GM19043 (cell line): ENCODE measurements around the gene CASQ1.

ENCODE experiments used
- ATAC-seq: cut with Tn5 transposase; IDR thresholded peaks from one replicate; pipeline ENCODE4 v1.9.1; 2021; ENCODE audit warnings: low read depth; ENCODE audit not compliant: unreplicated experiment

CASQ1 gene

GRCh38 chr1:160224606-160225005 lies 34.2 kb downstream of the CASQ1 start:
- no peak for ATAC-seq

GRCh38 chr1:160225345-160225744 lies 35.0 kb downstream of the CASQ1 start:
- no peak for ATAC-seq

DNA sequence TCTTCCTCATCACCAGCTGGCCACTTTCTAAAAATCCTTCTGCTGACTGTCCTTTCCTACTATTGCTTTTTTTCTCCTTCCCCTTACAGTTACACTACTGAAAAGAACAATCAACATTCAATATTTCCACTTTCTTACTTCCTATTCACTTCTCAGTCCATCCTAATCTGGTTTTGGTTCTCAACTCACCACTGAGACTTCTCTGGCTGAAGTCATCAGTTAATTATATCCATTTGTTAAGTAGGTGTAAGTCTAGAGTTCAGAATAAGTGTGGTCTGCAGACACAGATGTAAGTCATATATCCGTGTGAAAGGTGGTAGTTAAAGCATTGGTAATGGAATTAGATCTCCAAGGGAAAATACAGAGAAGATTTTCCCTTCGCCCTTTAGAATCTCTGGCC lies 36.2 kb downstream of the CASQ1 start:
- ATAC-seq = no peak

DNA sequence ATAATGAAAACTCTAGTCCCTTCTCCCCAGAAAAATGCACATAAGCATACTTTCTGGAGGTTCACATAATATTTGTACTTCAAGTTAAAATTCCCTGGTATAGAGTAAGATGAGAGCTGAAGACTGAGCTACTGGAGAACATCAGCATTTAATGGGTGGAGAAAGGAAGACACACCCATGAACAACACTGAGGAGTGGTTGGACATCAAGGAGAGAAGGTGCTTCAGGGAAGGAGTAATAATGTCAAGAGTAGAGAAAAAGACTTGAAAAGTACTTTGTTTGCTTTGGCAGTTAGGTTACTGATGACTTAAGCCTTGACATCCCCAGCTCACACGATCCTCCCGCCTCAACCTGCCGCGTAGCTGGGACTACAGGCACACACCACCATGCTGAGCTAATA lies 36.7 kb downstream of the CASQ1 start:
- no peak for ATAC-seq

DNA sequence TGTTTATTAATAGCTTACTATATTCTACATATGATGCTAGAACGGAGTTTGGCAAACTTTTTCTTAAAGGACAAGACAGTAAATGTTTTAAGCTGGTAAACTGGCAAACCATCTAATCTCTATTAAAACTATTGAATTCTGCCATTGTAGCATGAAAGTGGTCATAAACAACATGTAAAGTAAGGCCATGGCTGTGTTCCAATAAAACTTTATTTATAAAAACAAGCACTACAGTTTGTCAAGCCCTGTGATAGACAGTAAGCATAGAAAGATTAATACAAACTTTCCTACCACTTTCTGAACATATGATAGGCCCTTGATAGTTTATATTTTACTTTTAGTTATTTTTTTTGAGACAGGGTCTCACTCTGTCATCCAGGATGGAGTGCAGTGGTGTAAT lies 37.2 kb downstream of the CASQ1 start:
- ATAC-seq = no peak

DNA sequence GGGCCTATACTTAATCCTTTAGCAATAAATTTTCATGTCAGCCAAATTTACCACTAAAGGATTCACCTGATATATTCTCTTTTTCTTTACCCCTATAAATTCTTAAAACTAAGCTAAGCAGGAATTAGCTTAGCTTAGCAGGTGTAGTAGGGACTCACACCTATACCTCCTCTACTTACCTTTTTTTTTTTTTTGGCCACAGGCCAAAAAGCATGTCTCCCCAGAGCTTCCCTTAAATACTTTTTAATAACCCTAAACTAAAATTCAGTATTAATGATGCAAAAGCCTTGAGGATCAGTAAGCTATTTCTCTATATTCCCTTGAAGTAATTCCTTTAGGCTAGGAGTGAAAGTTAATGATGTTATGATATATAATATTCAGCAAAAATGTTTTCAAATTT lies 38.1 kb downstream of the CASQ1 start:
- no peak for ATAC-seq

GRCh38 chr1:160232911-160233310 lies 42.5 kb downstream of the CASQ1 start:
- ATAC-seq = no peak

- no peak for ATAC-seq
Measured at GRCh38 chr1:160236806-160237205, 46.4 kb downstream of the CASQ1 start.

DNA sequence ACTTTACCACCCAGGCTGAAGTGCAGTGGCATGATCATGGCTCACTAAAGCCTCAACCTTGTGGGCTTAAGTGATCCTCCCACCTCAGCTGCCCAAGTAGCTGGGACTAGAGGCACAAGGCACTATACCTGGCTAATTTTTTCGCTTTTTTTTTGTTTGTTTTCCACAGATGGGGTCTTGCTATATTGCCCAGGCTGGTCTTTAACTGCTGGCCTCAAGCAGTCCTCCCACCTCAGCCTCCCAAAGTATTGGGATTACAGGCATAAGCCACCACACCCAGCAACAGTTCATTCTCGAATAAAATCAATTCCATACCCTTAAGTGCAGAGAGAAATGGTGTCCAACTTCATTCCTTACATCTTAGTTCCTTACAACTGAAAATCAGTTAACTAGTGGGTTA lies 47.2 kb downstream of the CASQ1 start:
- ATAC-seq = no peak

- ATAC-seq = no peak
Measured at GRCh38 chr1:160238408-160238807, 48.0 kb downstream of the CASQ1 start.

GRCh38 chr1:160239582-160240299 lies 49.4 kb downstream of the CASQ1 start:
- no peak for ATAC-seq

- ATAC-seq = no peak
Measured at GRCh38 chr1:160243767-160244166, 53.4 kb downstream of the CASQ1 start.

- ATAC-seq = no peak
Measured at GRCh38 chr1:160244209-160244608, 53.8 kb downstream of the CASQ1 start.

DNA sequence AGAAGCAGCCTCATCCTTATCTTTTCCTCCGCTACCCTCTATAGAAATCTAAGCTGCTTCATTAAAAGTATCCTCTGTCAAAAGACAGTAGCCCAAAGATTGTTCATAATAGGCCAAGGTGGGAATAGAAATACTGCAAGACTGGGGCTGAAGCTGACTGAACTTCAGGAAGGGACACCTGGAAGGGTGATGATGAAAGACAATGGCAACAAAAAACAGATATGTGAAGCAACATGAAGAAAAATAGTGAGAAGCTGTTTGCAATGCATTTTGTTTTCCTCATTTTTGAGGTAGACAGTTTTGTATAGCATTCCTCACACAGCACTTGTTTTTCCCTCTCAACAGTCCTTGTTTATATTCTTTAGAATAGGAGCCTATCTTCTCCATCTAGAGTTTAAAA lies 55.1 kb downstream of the CASQ1 start:
- no peak for ATAC-seq

DNA sequence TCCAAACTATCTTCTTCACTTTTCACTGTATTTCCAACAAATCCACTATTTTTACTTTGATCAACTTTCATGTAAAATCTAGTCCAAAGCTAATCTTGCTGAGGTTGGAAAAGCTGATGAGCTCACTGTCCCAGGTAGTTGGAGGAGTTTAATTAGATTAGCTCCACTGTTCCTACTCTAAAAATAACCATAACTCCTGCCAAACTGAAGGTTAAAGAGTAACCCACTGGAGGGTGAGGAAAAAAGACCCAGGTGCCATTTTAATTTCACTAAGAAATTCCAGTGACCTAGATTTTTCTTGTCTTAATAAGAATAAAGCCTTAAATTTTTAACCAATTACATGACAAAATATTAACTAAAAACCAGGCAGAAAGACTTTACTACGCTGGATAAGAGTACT lies 56.7 kb downstream of the CASQ1 start:
- ATAC-seq = no peak

GRCh38 chr1:160251011-160251410 lies 60.6 kb downstream of the CASQ1 start:
- ATAC-seq = no peak
